Lung (tissue), 12 donors: Measurements from ENCODE around the gene ELMOD1. TPM values are rescaled to one million over a fixed set of nuclear protein-coding genes. Genes with fewer than 3 reads are reported as not detected.
A peak's percentile ranks its signal among the peaks of the same experiment; 100 is the strongest.

Experiments
- ATAC-seq: fragments of 200-7000 bp; cut with Tn5 transposase; one replicate; pipeline ENCODE4 v1.9.1; 2020; ENCODE audit warnings: moderate number of reproducible peaks; ENCODE audit not compliant: insufficient read depth, low FRiP score
- DNase-seq, 3 donors: peaks; one replicate each; pipeline ENCODE4 v3.0.0-alpha.2; 2013 to 2017
- H3K27ac ChIP-seq, 2 donors: one replicate each; pipeline ENCODE4 v1.5.1; 2013; ENCODE audit warnings: mild to moderate bottlenecking in 2 of 2, moderate library complexity in 2 of 2, control low read depth in 1 of 2, inconsistent platforms in 1 of 2, low read depth in 1 of 2, low read length in 1 of 2
- H3K27me3 ChIP-seq, 3 donors: one replicate each; pipeline ENCODE4 v1.5.1; 2013; ENCODE audit warnings: low read length in 2 of 3; ENCODE audit not compliant: control insufficient read depth in 3 of 3, insufficient read depth in 3 of 3
- H3K36me3 ChIP-seq, 4 donors: one replicate each; pipeline ENCODE4 v1.5.1; 2013; ENCODE audit warnings: low read length in 4 of 4, mild to moderate bottlenecking in 1 of 4, moderate library complexity in 1 of 4; ENCODE audit not compliant: control insufficient read depth in 4 of 4, insufficient read depth in 4 of 4
- H3K4me1 ChIP-seq, 5 donors: one replicate each; pipeline ENCODE4 v1.5.1; 2013; ENCODE audit warnings: low read length in 5 of 5, mild to moderate bottlenecking in 2 of 5, moderate library complexity in 1 of 5; ENCODE audit not compliant: control insufficient read depth in 5 of 5, insufficient read depth in 5 of 5
- H3K4me3 ChIP-seq: one replicate; pipeline ENCODE4 v1.5.1; 2013; ENCODE audit warnings: mild to moderate bottlenecking, control low read depth, moderate library complexity
- H3K9ac ChIP-seq, 2 donors: one replicate each; pipeline ENCODE4 v1.5.1; 2013; ENCODE audit warnings: low read length in 2 of 2, control low read depth in 1 of 2; ENCODE audit not compliant: insufficient read depth in 1 of 2
- H3K9me3 ChIP-seq, 4 donors: one replicate each; pipeline ENCODE4 v1.5.1; 2013; ENCODE audit warnings: low read length in 3 of 4, mild to moderate bottlenecking in 1 of 4, moderate library complexity in 1 of 4; ENCODE audit not compliant: control insufficient read depth in 4 of 4, insufficient read depth in 3 of 4
- WGBS, 2 donors: extraction: QIAGEN DNeasy Blood & Tissue Kit; methylation state at CpG; one replicate each; pipeline ENCODE4 v1.1.7; 2013; 5-methylcytosine and 5-hydroxymethylcytosine counted together
- polyA plus RNA-seq, 2 donors: library from polyadenylated mRNA; stranded (reverse); fragments of 200-250 nt; gene quantifications; one replicate each; pipeline ENCODE4 v1.2.1, GENCODE V29; 2013
- total RNA-seq, 2 donors: library from RNA; depleted of rRNA in 1 of 2; stranded (reverse); fragments of >200 nt in 1 of 2; gene quantifications; one replicate each; pipeline ENCODE4 v1.2.1, GENCODE V29; 2014 to 2021
- TF ChIP-seq, protein P1 (sequence below): IDR thresholded peaks from 2 replicates; pipeline ENCODE4 v1.5.1; 2012; ENCODE audit warnings: mild to moderate bottlenecking; ENCODE audit errors: control extremely low read depth, extremely low read depth
- donor health status: control.
- donor health status: control.
- donor health status: Bipolar disorder and iron deficiency.
- donor health status: healthy.
- donor health status: DM: yes; HTN: yes; CAD: no.

Gene ELMOD1
- total and polyA plus RNA-seq, 4 donors = 0.19 to 1.9 (median 0.82) TPM

DNA sequence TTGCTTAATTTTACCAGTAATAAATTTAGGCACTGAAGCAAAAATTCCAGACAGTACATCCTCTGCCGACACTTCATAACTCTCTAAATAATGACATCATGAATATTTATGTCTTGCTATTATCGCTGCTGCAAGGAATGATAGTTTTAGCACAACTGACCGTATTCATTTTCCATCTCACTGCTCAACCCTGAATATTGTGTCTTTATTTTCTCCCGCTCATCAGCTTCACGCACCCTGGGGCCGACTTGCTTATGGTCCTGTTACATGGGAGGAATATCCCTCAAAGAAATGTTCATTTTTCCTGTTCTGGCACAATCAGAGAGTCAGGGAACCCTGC lies 87.7 kb downstream of the ELMOD1 start:
- Histone ChIP-seq H3K9me3 (peaks cover 0 to 2% (median 0%) of the 10 kb centered on the region in 4 donors), H3K27ac (no peak overlapping the region), H3K9ac (no peak overlapping the region), H3K27me3 (no peaks in the 10 kb centered on the region), H3K4me1 (peaks cover 0 to 4% (median 0%) of the 10 kb centered on the region in 5 donors), H3K36me3 (no peaks in the 10 kb centered on the region), H3K4me3 (no peak overlapping the region)
- ATAC-seq = no peak
- TF ChIP-seq, protein P1, sequence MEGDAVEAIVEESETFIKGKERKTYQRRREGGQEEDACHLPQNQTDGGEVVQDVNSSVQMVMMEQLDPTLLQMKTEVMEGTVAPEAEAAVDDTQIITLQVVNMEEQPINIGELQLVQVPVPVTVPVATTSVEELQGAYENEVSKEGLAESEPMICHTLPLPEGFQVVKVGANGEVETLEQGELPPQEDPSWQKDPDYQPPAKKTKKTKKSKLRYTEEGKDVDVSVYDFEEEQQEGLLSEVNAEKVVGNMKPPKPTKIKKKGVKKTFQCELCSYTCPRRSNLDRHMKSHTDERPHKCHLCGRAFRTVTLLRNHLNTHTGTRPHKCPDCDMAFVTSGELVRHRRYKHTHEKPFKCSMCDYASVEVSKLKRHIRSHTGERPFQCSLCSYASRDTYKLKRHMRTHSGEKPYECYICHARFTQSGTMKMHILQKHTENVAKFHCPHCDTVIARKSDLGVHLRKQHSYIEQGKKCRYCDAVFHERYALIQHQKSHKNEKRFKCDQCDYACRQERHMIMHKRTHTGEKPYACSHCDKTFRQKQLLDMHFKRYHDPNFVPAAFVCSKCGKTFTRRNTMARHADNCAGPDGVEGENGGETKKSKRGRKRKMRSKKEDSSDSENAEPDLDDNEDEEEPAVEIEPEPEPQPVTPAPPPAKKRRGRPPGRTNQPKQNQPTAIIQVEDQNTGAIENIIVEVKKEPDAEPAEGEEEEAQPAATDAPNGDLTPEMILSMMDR = no peak
- WGBS, 2 donors = 73 to 75% methylated on average over 6 of the region's 6 CpGs
- DNase-seq = peak in 1 of 3 donors; percentile 7

DNA sequence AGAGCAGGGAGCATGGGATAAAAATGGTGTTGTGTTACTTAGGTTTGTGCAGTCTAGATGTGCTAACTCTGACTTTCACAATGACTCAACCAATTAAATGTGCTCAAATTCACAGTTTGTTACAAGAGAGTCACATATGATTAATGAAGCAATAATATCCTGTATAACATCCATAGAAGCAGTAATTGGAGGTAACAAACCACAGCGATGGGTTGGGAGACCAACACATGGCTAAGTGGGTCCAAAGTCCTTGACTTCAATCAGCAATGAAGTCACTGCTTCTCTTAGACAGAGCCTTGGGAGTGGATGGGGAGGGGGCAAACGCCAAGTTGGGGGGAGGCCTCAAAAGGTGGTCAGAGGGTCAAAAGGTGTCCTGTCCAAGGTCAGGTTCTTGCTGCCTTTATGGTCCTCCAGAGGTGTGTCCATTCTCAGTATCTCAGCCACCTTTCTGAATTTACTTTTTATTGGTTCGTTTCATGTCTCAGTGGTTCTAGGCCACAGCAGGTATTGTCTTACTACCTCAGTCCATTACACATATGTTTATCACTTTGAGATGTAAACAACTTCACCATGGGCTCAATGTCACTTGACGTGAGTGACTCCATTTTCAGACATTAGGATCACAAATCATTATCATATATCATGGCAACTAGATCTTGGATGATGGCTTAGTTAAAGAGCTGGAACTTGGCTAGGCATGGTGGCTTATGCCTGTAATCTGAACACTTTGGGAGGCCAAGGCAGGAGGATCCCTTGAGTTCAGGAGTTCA lies 88.5 kb downstream of the ELMOD1 start:
- no peak for DNase-seq
- Histone ChIP-seq H3K4me1 (peaks cover 0 to 4% (median 0%) of the 10 kb centered on the region in 5 donors), H3K36me3 (no peaks in the 10 kb centered on the region), H3K9ac (no peak overlapping the region), H3K9me3 (peaks cover 0 to 2% (median 0%) of the 10 kb centered on the region in 4 donors), H3K27ac (no peak overlapping the region), H3K27me3 (no peaks in the 10 kb centered on the region), H3K4me3 (no peak overlapping the region)
- TF ChIP-seq, protein P1 = no peak
- WGBS, 2 donors = 87 to 91% methylated on average over 4 of the region's 4 CpGs
- no peak for ATAC-seq

DNA sequence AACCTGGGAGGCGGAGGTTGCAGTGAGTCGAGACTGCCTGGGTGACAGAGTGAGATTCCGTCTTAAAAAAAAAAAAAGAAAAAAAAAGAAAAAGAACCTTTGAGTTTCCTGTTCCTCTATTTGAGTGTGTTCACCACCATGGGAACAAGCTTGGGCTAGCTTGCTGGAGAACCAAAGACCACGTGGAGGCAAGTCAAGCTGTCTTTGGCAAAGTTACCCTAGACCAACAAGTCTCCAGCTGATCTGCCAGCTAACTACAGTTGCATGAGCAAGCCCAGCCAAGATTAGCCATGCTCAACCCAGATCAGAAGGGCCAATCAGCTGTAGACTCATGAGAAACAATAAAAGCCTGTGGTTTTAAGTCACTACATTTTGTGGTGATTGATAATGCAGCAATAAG lies 91.2 kb downstream of the ELMOD1 start:
- no peak for ATAC-seq

More for the DNA sequence above, 91.2 kb downstream of the ELMOD1 start:
- Histone ChIP-seq H3K27ac (no peak overlapping the region), H3K27me3 (no peaks in the 10 kb centered on the region), H3K4me1 (peaks cover 0 to 4% (median 0%) of the 10 kb centered on the region in 5 donors), H3K9me3 (peaks cover 0 to 2% (median 0%) of the 10 kb centered on the region in 4 donors), H3K9ac (no peak overlapping the region), H3K4me3 (no peak overlapping the region), H3K36me3 (no peaks in the 10 kb centered on the region)
- TF ChIP-seq, protein P1 = no peak
- no peak for DNase-seq
- 81 to 84% methylated on average over 4 of the region's 4 CpGs for WGBS, 2 donors
